Endothelial cell of umbilical vein (primary cell): Measurements from ENCODE around the gene PTGER4. TPM values are rescaled to one million over a fixed set of nuclear protein-coding genes. Genes with fewer than 3 reads are reported as not detected.

Source experiments
- BruUV-seq: library from RNA; stranded (reverse); fragments of 400-500 nt; replicated peaks from 2 replicates; lab custom pipeline; 2021; lab: Mats Ljungman, UMichigan
- CTCF ChIA-PET: fragments of 300-600, 350-600 bp; sonication (Branson Sonifier 250); formaldehyde crosslinking; loops from one replicate; lab custom pipeline; 2021; ENCODE audit warnings: antibody characterized with exemption, inconsistent platforms; lab: Charles Lee
- POLR2A ChIA-PET: fragments of 300-600, 350-600 bp; sonication (Branson Sonifier 250); formaldehyde crosslinking; loops from one replicate; lab custom pipeline; 2021; ENCODE audit warnings: antibody characterized with exemption, inconsistent platforms; lab: Charles Lee
- DNase-seq: peaks from one replicate; pipeline ENCODE4 v3.0.0-alpha.2; 2011; ENCODE audit warnings: low read depth, low spot score
- FAIRE-seq: peaks from 2 replicates; lab custom pipeline; 2011; peaks lifted over from hg19 to GRCh38; lab: Jason Lieb, UNC
- H2AFZ ChIP-seq: 2 replicates; pipeline ENCODE4 v1.6.0; 2012; ENCODE audit warnings: low read depth, low read length, control low read depth, inconsistent platforms
- H3K27ac ChIP-seq: 2 replicates; pipeline ENCODE4 v1.5.1; 2011; ENCODE audit warnings: low read depth, mild to moderate bottlenecking, control low read depth, low read length, moderate library complexity; ENCODE audit not compliant: insufficient read depth
- H3K27me3 ChIP-seq, 2 experiments: 2 replicates each; pipeline versions ENCODE4 v1.6.0 to v1.6.1; 2011; ENCODE audit warnings: low read length in 2 of 2, mixed read lengths in 1 of 2; ENCODE audit not compliant: control insufficient read depth in 2 of 2, insufficient read depth in 2 of 2
- H3K36me3 ChIP-seq, 2 experiments: 2 replicates in 1 of 2; 3 replicates in 1 of 2; pipeline ENCODE4 v1.5.1; 2011; ENCODE audit warnings: low read length in 2 of 2, mild to moderate bottlenecking in 1 of 2, moderate library complexity in 1 of 2; ENCODE audit not compliant: control insufficient read depth in 2 of 2, insufficient read depth in 2 of 2; ENCODE audit errors: extremely low read depth in 1 of 2
- H3K4me1 ChIP-seq: 3 replicates; pipeline ENCODE4 v1.5.1; 2011; ENCODE audit warnings: mild to moderate bottlenecking, low read length; ENCODE audit not compliant: control insufficient read depth, insufficient read depth; ENCODE audit errors: extremely low read depth
- H3K4me2 ChIP-seq: 2 replicates; pipeline ENCODE4 v1.6.1; 2011; ENCODE audit warnings: low read length, control low read depth, mixed read lengths; ENCODE audit not compliant: insufficient read depth
- H3K4me3 ChIP-seq, 3 experiments: fragments of 200-600 bp in 1 of 3; sonication (generic), shearing (Covaris generic) in 1 of 3; replicated peaks in 1 of 3; 2 replicates each; pipeline ENCODE4 v1.5.1; 2011 to 2016; ENCODE audit warnings: control low read depth in 3 of 3, low read length in 3 of 3, mild to moderate bottlenecking in 2 of 3, inconsistent platforms in 1 of 3, low read depth in 1 of 3, moderate library complexity in 1 of 3; ENCODE audit not compliant: insufficient read depth in 1 of 3
- H3K79me2 ChIP-seq: 2 replicates; pipeline ENCODE4 v1.6.0; 2012; ENCODE audit warnings: low read length, inconsistent platforms; ENCODE audit not compliant: control insufficient read depth, insufficient read depth
- H3K9ac ChIP-seq: replicated peaks from 2 replicates; pipeline ENCODE3; 2011; ENCODE audit warnings: low read length, control low read depth; ENCODE audit not compliant: insufficient read depth; ENCODE audit errors: extremely low read depth
- H3K9me1 ChIP-seq: replicated peaks from 3 replicates; pipeline ENCODE4 v1.6.0; 2011; ENCODE audit warnings: mild to moderate bottlenecking, low read length; ENCODE audit not compliant: control insufficient read depth, insufficient read depth; ENCODE audit errors: extremely low read depth
- H3K9me3 ChIP-seq: replicated peaks from 2 replicates; pipeline ENCODE4 v1.5.1; 2012; ENCODE audit warnings: low read length, inconsistent platforms; ENCODE audit not compliant: control insufficient read depth, insufficient read depth
- H4K20me1 ChIP-seq: replicated peaks from 2 replicates; pipeline ENCODE3; 2011; ENCODE audit warnings: mild to moderate bottlenecking, low read length; ENCODE audit not compliant: control insufficient read depth, insufficient read depth; ENCODE audit errors: extremely low read depth
- EZH2 ChIP-seq: IDR thresholded peaks from 2 replicates; pipeline ENCODE4 v1.6.1; 2012; ENCODE audit warnings: borderline replicate concordance, low read depth, mild to moderate bottlenecking, moderate library complexity, low read length, inconsistent platforms; ENCODE audit not compliant: severe bottlenecking
- FOS ChIP-seq: IDR thresholded peaks from 2 replicates; pipeline ENCODE4 v1.6.1; 2011; ENCODE audit warnings: mild to moderate bottlenecking, low read length, moderate library complexity, borderline replicate concordance; ENCODE audit not compliant: insufficient read depth
- GATA2 ChIP-seq: IDR thresholded peaks from 2 replicates; pipeline ENCODE4 v1.7.0; 2011; ENCODE audit warnings: low read depth, mild to moderate bottlenecking, moderate library complexity, mixed read lengths, low read length; ENCODE audit not compliant: insufficient read length, insufficient read depth
- JUN ChIP-seq: IDR thresholded peaks from 2 replicates; pipeline ENCODE4 v1.6.1; 2011; ENCODE audit warnings: borderline replicate concordance, low read depth; ENCODE audit not compliant: insufficient read length, insufficient read depth
- POLR2A ChIP-seq: IDR thresholded peaks from 2 replicates; pipeline ENCODE4 v1.6.1; 2012; ENCODE audit warnings: low read depth, mild to moderate bottlenecking, control low read depth, low read length
- POLR2AphosphoS5 ChIP-seq: IDR thresholded peaks from 2 replicates; pipeline ENCODE4 v1.6.1; 2012; ENCODE audit warnings: low read depth, mild to moderate bottlenecking, control low read depth, low read length, moderate library complexity; ENCODE audit not compliant: insufficient read depth
- dilution Hi-C: fragments of 300-500 bp; cut with MboI; formaldehyde crosslinking; loops from one replicate; pipeline ENCODE4 v1.15.0; 2019; ENCODE audit warnings: low sequenced_read_pairs; ENCODE audit not compliant: extremely low pct_ligation_motif_present
- intact Hi-C: fragments of 100-400 bp; cut with micrococcal nuclease; formaldehyde crosslinking; loops from one replicate; pipeline ENCODE4 v1.10.0; 2022
- polyA plus RNA-seq, 4 experiments: library from polyadenylated mRNA; depleted of rRNA in 3 of 4; stranded (reverse) in 3 of 4; unstranded in 1 of 4; fragments of >200 nt; gene quantifications; 2 replicates each; pipeline versions ENCODE4 v1.2.1 to v1.2.3, GENCODE V29; 2011 to 2012; ENCODE audit warnings: missing spikeins in 1 of 4
- total RNA-seq: library from RNA; stranded (reverse); gene quantifications from 2 replicates; pipeline ENCODE4 v1.2.3, GENCODE V29; 2021
- TF ChIP-seq, protein P1 (sequence below), 2 donors: IDR thresholded peaks; 1 replicate in 1 of 2; 2 replicates in 1 of 2; pipeline ENCODE4 v1.5.1; 2011; ENCODE audit warnings: low read length in 2 of 2, mild to moderate bottlenecking in 2 of 2, moderate library complexity in 2 of 2, control low read depth in 1 of 2, inconsistent platforms in 1 of 2, low read depth in 1 of 2; ENCODE audit not compliant: insufficient read depth in 1 of 2; ENCODE audit errors: extremely low read depth in 1 of 2
- TF ChIP-seq, protein P2 (sequence below): IDR thresholded peaks from 2 replicates; pipeline ENCODE4 v1.6.1; 2011; ENCODE audit not compliant: insufficient read depth, insufficient read length

PTGER4 gene
- total and polyA plus RNA-seq, 2 donors (not counting 3 experiments of a cell fraction or from before 2014, with no cell fraction given) = 23.6 to 37.4 TPM

DNA sequence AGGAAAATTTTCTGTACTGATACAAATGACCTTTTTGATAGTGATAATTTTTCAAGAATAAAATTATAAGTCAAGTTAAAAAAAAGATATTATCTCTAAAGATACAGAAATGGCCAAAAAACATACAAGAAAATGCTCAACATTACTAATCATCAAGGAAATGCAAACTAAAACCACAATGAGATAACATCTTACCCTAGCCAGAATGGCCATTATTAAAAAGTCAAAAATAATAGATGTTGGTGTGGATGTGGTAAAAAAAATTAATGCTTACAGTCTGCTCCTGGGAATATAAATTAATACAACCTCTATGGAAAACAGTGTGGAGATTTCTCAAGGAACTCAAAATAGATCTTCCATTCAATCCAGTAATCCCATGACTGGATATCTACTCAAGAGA lies 22.9 kb upstream of the PTGER4 start:
- H3K9me3 ChIP-seq = no peaks in the 10 kb centered on the region
- intact Hi-C loops (no loop called here), dilution Hi-C loops (no loop called here)
- CTCF ChIA-PET = interaction anchor here (1.4 kb wide), 1 partner anchor 11 kb away, joined by 3 read pairs; no protein-coding TSS in a partner anchor
- H3K4me3 ChIP-seq = no peak overlapping the region
- H3K79me2 ChIP-seq = no peaks in the 10 kb centered on the region
- no peaks in the 10 kb centered on the region for H3K9me1 ChIP-seq
- no peak overlapping the region for H3K4me2 ChIP-seq
- BruUV-seq = no TSS peak
- no peaks in the 10 kb centered on the region for H3K4me1 ChIP-seq
- FAIRE-seq (no peak), DNase-seq (no peak)
- no peak overlapping the region for H2AFZ ChIP-seq
- POLR2A ChIA-PET = no interaction called here
- no peak overlapping the region for H3K9ac ChIP-seq
- no peaks in the 10 kb centered on the region for H3K36me3 ChIP-seq
- TF ChIP-seq JUN (no peak), GATA2 (peak; percentile 24)
- H4K20me1 ChIP-seq = no peaks in the 10 kb centered on the region
- no peak overlapping the region for H3K27ac ChIP-seq
- no peaks in the 10 kb centered on the region for H3K27me3 ChIP-seq

DNA sequence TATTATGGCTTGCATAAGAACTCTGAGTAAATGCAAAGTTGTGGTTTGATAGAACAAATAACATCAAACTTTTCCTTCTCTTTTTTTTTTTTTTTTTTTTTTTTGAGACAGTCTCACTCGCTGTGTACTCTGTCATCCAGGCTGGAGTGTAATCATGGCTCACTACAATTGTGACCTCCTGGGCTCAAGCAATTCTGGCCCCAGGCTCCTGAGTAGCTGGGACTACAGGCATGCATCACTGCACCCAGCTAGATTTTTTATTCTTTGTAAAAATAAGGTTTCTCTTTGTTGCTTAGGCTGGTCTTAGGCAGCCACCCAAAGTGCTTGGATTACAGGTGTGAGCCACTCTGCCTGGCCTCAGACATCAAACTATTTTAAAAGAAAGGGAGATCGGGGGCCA lies 19.0 kb upstream of the PTGER4 start:
- Histone ChIP-seq H2AFZ (no peak overlapping the region), H3K9me1 (no peaks in the 10 kb centered on the region), H3K27ac (no peak overlapping the region), H3K9me3 (no peaks in the 10 kb centered on the region), H4K20me1 (no peaks in the 10 kb centered on the region), H3K4me1 (no peaks in the 10 kb centered on the region), H3K4me2 (no peak overlapping the region), H3K4me3 (no peak overlapping the region), H3K79me2 (no peaks in the 10 kb centered on the region), H3K27me3 (no peaks in the 10 kb centered on the region), H3K36me3 (no peaks in the 10 kb centered on the region), H3K9ac (no peak overlapping the region)
- dilution Hi-C loops = no loop called here
- no TSS peak for BruUV-seq
- CTCF ChIA-PET = interaction anchor here (1.1 to 1.2 kb wide), 2 partner anchors 8 to 47 kb away, joined by 3 to 4 read pairs; no protein-coding TSS in a partner anchor
- POLR2A ChIA-PET = no interaction called here
- intact Hi-C loops = no loop called here
- TF ChIP-seq FOS (no peak), POLR2AphosphoS5 (no peak), JUN (no peak), EZH2 (no peak), POLR2A (no peak), GATA2 (no peak)
- TF ChIP-seq, protein P1, sequence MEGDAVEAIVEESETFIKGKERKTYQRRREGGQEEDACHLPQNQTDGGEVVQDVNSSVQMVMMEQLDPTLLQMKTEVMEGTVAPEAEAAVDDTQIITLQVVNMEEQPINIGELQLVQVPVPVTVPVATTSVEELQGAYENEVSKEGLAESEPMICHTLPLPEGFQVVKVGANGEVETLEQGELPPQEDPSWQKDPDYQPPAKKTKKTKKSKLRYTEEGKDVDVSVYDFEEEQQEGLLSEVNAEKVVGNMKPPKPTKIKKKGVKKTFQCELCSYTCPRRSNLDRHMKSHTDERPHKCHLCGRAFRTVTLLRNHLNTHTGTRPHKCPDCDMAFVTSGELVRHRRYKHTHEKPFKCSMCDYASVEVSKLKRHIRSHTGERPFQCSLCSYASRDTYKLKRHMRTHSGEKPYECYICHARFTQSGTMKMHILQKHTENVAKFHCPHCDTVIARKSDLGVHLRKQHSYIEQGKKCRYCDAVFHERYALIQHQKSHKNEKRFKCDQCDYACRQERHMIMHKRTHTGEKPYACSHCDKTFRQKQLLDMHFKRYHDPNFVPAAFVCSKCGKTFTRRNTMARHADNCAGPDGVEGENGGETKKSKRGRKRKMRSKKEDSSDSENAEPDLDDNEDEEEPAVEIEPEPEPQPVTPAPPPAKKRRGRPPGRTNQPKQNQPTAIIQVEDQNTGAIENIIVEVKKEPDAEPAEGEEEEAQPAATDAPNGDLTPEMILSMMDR (IDR thresholded peaks at IDR 0.05; ENCODE audit: extremely low read depth in 1 of 2, insufficient read depth in 1 of 2, low read depth in 1 of 2, low read length in 2 of 2) = no peak
- TF ChIP-seq, protein P2, sequence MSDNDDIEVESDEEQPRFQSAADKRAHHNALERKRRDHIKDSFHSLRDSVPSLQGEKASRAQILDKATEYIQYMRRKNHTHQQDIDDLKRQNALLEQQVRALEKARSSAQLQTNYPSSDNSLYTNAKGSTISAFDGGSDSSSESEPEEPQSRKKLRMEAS = no peak
- DNase-seq (no peak), FAIRE-seq (no peak)
